C4-2B (cell line): ENCODE results near the gene MRRF.

Experiments
- CTCF ChIP-seq: fragments of 450-650 bp; conservative IDR thresholded peaks from 2 replicates; pipeline ENCODE4 v1.5.1; 2017; ENCODE audit warnings: mild to moderate bottlenecking
- ZFX ChIP-seq: fragments of 450-650 bp; IDR thresholded peaks from 2 replicates; pipeline ENCODE4 v1.6.1; 2017

GRCh38 chr9:122218935-122219855, 45.5 kb upstream of the MRRF start:
- no peak for TF ChIP-seq CTCF
- TF ChIP-seq ZFX, result no peak
